Spleen (tissue), 7 donors: ENCODE data around the gene OR9Q1.

Experiments used
- CTCF ChIP-seq, 11 experiments: fragments of 200-600 bp in 7 of 11; fragments of 450-650 bp in 4 of 11; sonication (generic) in 4 of 11; IDR thresholded peaks in 8 of 11; conservative IDR thresholded peaks in 3 of 11; 1 replicate in 7 of 11; 2 replicates in 4 of 11; pipeline versions ENCODE4 v1.4.0 to v1.8.0; 2016 to 2021; ENCODE audit warnings: antibody characterized with exemption in 11 of 11, inconsistent platforms in 4 of 11, mild to moderate bottlenecking in 1 of 11
- POLR2A ChIP-seq, 3 donors: fragments of 450-650 bp; IDR thresholded peaks; one replicate each; pipeline ENCODE4 v1.5.1; 2017; ENCODE audit warnings: antibody characterized with exemption in 3 of 3, mild to moderate bottlenecking in 1 of 3
- donor health status: DM: no; HTN: no; CAD: no; lungs with moderate emphysema.
- donor health status: DM: no; HTN: no; CAD: no.
- donor health status: DM: no; HTN: no; CAD: no.

- TF ChIP-seq CTCF (IDR thresholded peaks at IDR 0.05 in 8 of 11, conservative IDR thresholded peaks at IDR 0.05 in 3 of 11) (no peak), POLR2A (IDR thresholded peaks at IDR 0.05) (no peak)
These were observed 153.9 kb downstream of the OR9Q1 start for GRCh38 chr11:58177409-58178054.
